Lung (tissue), 12 donors: ENCODE measurements around the gene KIAA1755. TPM values are rescaled to one million over a fixed set of nuclear protein-coding genes. Genes with fewer than 3 reads are reported as not detected.

Experiments
- ATAC-seq: fragments of 200-7000 bp; cut with Tn5 transposase; one replicate; pipeline ENCODE4 v1.9.1; 2020; ENCODE audit warnings: moderate number of reproducible peaks; ENCODE audit not compliant: insufficient read depth, low FRiP score
- DNase-seq, 3 donors: peaks; one replicate each; pipeline ENCODE4 v3.0.0-alpha.2; 2013 to 2017
- H3K27ac ChIP-seq, 2 donors: one replicate each; pipeline ENCODE4 v1.5.1; 2013; ENCODE audit warnings: mild to moderate bottlenecking in 2 of 2, moderate library complexity in 2 of 2, control low read depth in 1 of 2, inconsistent platforms in 1 of 2, low read depth in 1 of 2, low read length in 1 of 2
- H3K27me3 ChIP-seq, 3 donors: one replicate each; pipeline ENCODE4 v1.5.1; 2013; ENCODE audit warnings: low read length in 2 of 3; ENCODE audit not compliant: control insufficient read depth in 3 of 3, insufficient read depth in 3 of 3
- H3K36me3 ChIP-seq, 4 donors: one replicate each; pipeline ENCODE4 v1.5.1; 2013; ENCODE audit warnings: low read length in 4 of 4, mild to moderate bottlenecking in 1 of 4, moderate library complexity in 1 of 4; ENCODE audit not compliant: control insufficient read depth in 4 of 4, insufficient read depth in 4 of 4
- H3K4me1 ChIP-seq, 5 donors: one replicate each; pipeline ENCODE4 v1.5.1; 2013; ENCODE audit warnings: low read length in 5 of 5, mild to moderate bottlenecking in 2 of 5, moderate library complexity in 1 of 5; ENCODE audit not compliant: control insufficient read depth in 5 of 5, insufficient read depth in 5 of 5
- H3K4me3 ChIP-seq: one replicate; pipeline ENCODE4 v1.5.1; 2013; ENCODE audit warnings: mild to moderate bottlenecking, control low read depth, moderate library complexity
- H3K9ac ChIP-seq, 2 donors: one replicate each; pipeline ENCODE4 v1.5.1; 2013; ENCODE audit warnings: low read length in 2 of 2, control low read depth in 1 of 2; ENCODE audit not compliant: insufficient read depth in 1 of 2
- H3K9me3 ChIP-seq, 4 donors: one replicate each; pipeline ENCODE4 v1.5.1; 2013; ENCODE audit warnings: low read length in 3 of 4, mild to moderate bottlenecking in 1 of 4, moderate library complexity in 1 of 4; ENCODE audit not compliant: control insufficient read depth in 4 of 4, insufficient read depth in 3 of 4
- WGBS, 2 donors: extraction: QIAGEN DNeasy Blood & Tissue Kit; methylation state at CpG; one replicate each; pipeline ENCODE4 v1.1.7; 2013; 5-methylcytosine and 5-hydroxymethylcytosine counted together
- polyA plus RNA-seq, 2 donors: library from polyadenylated mRNA; stranded (reverse); fragments of 200-250 nt; gene quantifications; one replicate each; pipeline ENCODE4 v1.2.1, GENCODE V29; 2013
- total RNA-seq, 2 donors: library from RNA; depleted of rRNA in 1 of 2; stranded (reverse); fragments of >200 nt in 1 of 2; gene quantifications; one replicate each; pipeline ENCODE4 v1.2.1, GENCODE V29; 2014 to 2021
- TF ChIP-seq, protein P1 (sequence below): IDR thresholded peaks from 2 replicates; pipeline ENCODE4 v1.5.1; 2012; ENCODE audit warnings: mild to moderate bottlenecking; ENCODE audit errors: control extremely low read depth, extremely low read depth
- donor health status: control.
- donor health status: control.
- donor health status: Bipolar disorder and iron deficiency.
- donor health status: healthy.
- donor health status: DM: yes; HTN: yes; CAD: no.

Gene KIAA1755
- total and polyA plus RNA-seq, 4 donors = 0.33 to 2.0 (median 1.3) TPM

DNA sequence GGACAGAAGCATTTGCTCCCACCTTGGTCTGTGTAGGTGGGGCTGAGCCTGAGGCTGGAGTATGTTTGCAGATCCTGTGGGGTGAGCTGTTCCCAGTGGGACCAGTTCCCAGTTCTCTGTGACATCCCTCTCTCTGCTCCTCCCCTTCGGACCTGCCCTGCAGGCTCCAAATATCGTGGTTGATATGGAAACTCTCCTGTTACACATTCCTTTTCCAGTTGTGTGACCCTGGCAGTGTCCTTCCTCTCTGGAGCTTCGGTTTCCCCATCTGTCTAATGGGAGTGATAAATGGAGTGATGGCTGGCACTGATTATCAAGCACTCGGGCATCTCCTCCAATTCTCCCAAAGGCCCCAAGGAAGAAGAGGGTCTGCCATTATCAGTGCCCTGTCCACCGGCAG is 79.8 kb downstream of the KIAA1755 start:
- H3K9ac ChIP-seq = no peak overlapping the region
- H3K27me3 ChIP-seq = no peaks in the 10 kb centered on the region
- TF ChIP-seq, protein P1, sequence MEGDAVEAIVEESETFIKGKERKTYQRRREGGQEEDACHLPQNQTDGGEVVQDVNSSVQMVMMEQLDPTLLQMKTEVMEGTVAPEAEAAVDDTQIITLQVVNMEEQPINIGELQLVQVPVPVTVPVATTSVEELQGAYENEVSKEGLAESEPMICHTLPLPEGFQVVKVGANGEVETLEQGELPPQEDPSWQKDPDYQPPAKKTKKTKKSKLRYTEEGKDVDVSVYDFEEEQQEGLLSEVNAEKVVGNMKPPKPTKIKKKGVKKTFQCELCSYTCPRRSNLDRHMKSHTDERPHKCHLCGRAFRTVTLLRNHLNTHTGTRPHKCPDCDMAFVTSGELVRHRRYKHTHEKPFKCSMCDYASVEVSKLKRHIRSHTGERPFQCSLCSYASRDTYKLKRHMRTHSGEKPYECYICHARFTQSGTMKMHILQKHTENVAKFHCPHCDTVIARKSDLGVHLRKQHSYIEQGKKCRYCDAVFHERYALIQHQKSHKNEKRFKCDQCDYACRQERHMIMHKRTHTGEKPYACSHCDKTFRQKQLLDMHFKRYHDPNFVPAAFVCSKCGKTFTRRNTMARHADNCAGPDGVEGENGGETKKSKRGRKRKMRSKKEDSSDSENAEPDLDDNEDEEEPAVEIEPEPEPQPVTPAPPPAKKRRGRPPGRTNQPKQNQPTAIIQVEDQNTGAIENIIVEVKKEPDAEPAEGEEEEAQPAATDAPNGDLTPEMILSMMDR = no peak
- ATAC-seq = no peak
- no peak for DNase-seq
- no peaks in the 10 kb centered on the region for H3K36me3 ChIP-seq
- H3K27ac ChIP-seq = no peak overlapping the region
- 65% methylated on average over 5 of the region's 5 CpGs for WGBS, 2 donors
- peaks cover 0 to 7% (median 0%) of the 10 kb centered on the region in 4 donors for H3K9me3 ChIP-seq
- no peak overlapping the region for H3K4me3 ChIP-seq
- H3K4me1 ChIP-seq = peaks cover 0 to under 1% (median 0%) of the 10 kb centered on the region in 5 donors

DNA sequence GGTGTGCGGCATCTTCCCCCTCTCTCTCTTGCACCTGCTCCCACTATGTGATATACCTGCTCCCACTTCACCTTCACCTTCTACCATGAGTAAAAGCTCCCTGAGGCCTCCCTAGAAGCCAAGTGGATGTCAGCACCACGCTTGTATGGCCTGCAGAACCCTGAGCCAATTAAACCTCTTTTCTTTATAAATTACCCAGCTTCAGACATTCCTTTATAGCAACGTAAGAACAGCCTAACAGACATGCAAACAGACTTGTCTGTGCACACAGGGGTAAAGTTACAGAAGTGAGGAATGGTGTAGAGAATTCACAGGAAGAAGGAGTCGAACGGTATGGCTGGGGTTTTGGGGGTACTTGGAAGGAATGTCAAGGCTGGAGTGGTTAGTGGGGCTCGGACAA is 80.7 kb downstream of the KIAA1755 start:
- ATAC-seq (no peak), DNase-seq (no peak)
- H3K27ac ChIP-seq = no peak overlapping the region
- no peaks in the 10 kb centered on the region for H3K36me3 ChIP-seq
- no peaks in the 10 kb centered on the region for H3K27me3 ChIP-seq
- no peak overlapping the region for H3K9ac ChIP-seq
- 64 to 74% methylated on average over 6 of the region's 6 CpGs for WGBS, 2 donors
- peaks cover 0 to 8% (median 0%) of the 10 kb centered on the region in 5 donors for H3K4me1 ChIP-seq
- H3K4me3 ChIP-seq = no peak overlapping the region
- TF ChIP-seq, protein P1 = no peak
- H3K9me3 ChIP-seq = peaks cover 0 to 7% (median 0%) of the 10 kb centered on the region in 4 donors

DNA sequence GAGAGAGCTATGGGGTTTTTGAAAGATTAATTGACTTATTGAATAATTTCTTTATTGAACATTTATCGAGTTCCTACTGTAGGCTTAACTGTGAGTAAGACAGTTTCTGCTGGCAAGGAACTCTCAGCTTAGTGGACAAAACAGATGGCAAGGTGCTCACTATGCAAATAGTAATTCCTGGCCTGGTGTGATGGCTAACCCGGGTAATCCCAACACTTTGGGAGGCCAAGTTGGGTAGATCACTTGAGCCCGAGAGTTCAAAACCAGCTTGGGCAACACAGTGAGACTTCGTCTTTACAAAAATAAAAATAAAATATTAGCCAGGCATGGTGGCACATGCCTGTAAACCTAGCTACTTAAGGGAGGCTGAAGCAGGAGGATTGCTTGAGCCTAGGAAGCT is 82.0 kb downstream of the KIAA1755 start:
- ATAC-seq (no peak), DNase-seq (no peak)
- H3K4me3 ChIP-seq = no peak overlapping the region
- no peaks in the 10 kb centered on the region for H3K27me3 ChIP-seq
- H3K9me3 ChIP-seq = peaks cover 0 to 7% (median 0%) of the 10 kb centered on the region in 4 donors
- 89% methylated on average over 4 of the region's 4 CpGs for WGBS, 2 donors
- peaks cover 0 to 10% (median under 1%) of the 10 kb centered on the region in 5 donors for H3K4me1 ChIP-seq
- H3K36me3 ChIP-seq = no peaks in the 10 kb centered on the region
- H3K27ac ChIP-seq = no peak overlapping the region
- TF ChIP-seq, protein P1 = no peak
- H3K9ac ChIP-seq = no peak overlapping the region

DNA sequence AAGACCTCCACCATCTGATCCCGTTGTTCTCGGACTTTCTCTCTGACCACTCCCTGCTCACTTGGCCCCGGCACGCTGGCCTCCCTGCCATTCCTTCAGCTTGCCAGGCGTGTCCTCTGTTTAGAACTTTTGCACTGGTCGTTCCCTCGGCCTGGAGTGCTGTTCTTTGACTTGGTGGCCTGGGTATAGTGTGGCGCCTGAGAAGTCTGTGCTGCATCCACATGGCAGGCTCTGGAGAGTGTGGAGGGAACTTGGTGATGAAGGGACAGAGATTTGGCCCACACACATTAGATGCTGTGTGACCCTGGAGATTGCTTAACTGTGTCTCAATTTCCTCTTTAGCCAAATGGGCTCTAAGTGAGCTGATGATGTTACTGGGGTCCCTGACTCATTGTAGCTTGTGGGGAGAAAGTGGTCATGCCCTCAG is 82.5 kb downstream of the KIAA1755 start:
- no peak overlapping the region for H3K27ac ChIP-seq
- H3K4me1 ChIP-seq = peaks cover 0 to 15% (median 1%) of the 10 kb centered on the region in 5 donors
- no peak for ATAC-seq
- TF ChIP-seq, protein P1 = no peak
- H3K9me3 ChIP-seq = peaks cover 0 to 7% (median 0%) of the 10 kb centered on the region in 4 donors
- H3K36me3 ChIP-seq = no peaks in the 10 kb centered on the region
- no peak for DNase-seq
- no peaks in the 10 kb centered on the region for H3K27me3 ChIP-seq
- no peak overlapping the region for H3K9ac ChIP-seq
- H3K4me3 ChIP-seq = no peak overlapping the region
- whole genome bisulfite sequencing, 2 donors = 81 to 84% methylated on average over 8 of the region's 8 CpGs
